HG02588 (cell line): ENCODE results near the gene FAM131B.
"Not testable (repeated sequence)": the region's sequence is repeated elsewhere in the genome, so short reads cannot be mapped to it uniquely, and the experiment has no call there.

Source experiments
- ATAC-seq: cut with Tn5 transposase; IDR thresholded peaks from one replicate; pipeline ENCODE4 v1.9.1; 2021; ENCODE audit warnings: mild to moderate bottlenecking, moderate library complexity; ENCODE audit not compliant: unreplicated experiment

Gene FAM131B

DNA sequence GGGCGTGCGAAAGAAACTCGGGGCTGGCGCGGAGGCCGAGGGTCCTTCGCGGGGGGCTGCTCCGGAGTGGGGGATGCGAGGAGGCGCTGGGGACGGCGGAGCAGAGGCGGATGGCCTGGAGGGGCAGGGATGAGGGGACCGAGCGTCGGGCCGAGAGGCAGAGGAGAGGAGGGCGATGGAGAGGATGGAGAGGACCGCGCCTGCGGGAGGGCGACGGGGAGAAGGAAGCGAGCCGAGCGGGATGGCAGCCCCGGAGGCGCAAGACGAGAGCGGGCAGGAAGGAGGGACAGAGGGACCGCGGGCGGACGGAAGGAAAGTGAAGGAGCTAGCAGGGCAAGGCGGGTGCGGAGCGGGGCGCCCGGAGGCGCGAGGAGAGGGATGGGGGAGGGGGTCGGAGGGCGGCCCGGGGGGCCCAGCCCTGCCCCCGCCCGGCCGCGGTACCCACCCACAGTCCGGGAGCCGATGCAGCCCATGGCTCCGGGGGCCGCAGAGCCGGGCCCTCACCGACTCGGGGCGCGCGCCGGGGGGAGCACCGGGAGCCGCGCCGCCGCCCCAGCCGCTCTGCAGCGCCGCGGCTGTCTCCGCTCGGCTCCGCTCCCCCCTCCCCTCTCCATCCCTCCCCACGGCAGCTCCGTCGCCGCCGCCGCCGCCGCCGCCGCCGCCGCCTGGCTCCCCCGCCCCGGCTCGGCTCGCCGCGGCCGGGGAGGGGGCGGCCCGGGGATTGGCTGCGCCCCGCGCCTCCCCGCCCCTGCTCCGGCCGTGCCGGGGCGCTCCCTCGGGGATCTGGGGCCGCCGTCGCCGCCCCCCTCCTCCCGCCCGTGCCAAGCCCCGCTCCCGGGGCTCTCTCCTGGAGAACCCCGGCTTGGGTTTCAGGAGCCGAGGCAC is at the start of gene FAM131B:
TSS of gene FAM131B (minus strand) at position 583 of the 885 bp plus-strand sequence. CDS start at position 473, 110 bp downstream.
- no peak for ATAC-seq

- no peak for ATAC-seq
These were observed 49.6 kb upstream of the FAM131B start for GRCh38 chr7:143411976-143412708.

DNA sequence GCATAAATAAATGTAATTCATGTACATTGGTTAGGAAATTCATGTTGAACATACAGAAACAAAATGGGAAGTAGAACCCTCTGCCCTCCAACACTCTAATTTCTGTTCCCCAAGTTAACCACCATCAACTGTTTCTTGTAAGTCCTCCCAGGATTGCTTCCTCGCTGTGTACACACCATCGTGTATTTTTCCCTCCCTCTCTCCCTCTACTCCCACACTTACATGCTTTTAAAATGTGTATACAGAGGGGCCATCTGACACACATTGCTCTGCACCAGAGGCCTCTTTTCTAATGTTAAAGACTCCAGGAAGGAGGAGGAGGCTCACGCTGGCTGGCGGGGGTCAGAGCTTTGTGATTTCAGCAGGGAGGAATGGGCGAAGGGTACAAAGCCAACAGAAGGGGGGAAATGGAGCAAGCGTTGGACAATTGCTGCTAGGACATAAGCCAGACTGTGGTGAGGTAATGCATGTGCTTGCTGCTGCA is 48.0 kb upstream of the FAM131B start:
- no peak for ATAC-seq

DNA sequence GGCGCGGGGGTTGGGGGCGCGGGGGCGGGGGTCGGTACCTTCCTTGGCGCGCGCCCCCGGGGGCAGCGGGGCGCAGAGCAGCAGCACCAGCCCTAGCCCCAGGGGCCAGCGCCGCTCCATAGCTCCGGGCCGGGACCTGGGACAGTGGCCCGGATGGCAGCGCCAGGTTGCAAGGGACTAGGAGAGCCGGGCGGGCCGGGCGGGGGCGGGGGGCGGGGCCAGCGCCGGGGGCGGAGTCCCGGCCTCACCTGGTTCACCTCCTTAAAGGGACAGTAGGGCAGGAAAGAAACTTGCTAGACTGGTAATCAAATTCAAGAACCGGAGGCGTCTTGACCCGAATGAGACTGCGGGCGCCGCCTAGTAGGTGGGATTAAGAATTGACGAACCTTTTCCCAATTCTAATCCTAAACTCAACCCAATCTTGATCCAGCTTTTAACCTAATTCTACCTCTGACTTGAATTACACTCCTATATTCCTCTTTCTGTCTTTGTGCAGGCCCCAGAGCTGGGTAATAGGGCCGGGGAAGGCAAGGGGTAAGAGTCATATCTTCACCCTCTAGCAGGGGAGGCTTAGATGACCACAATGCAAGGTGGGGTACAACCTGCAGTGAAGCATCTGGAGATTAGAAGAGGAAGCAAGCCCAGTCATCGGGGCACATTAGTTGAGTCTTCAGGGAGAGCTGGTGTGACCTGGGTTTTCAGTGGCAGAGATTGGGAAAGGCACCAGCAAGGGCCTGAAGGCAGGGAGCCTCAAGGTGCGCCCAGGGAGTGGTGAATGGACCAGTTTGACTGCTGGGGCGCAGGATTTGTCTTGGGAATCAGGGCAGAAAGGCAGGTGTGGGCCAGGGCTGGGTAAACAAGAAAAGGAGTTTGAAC is 46.4 kb upstream of the FAM131B start, which contains the start of gene EPHA1:
TSS of gene EPHA1 (minus strand) at position 171 of the 876 bp plus-strand sequence. CDS start at position 120, 51 bp downstream.
- ATAC-seq = no peak

DNA sequence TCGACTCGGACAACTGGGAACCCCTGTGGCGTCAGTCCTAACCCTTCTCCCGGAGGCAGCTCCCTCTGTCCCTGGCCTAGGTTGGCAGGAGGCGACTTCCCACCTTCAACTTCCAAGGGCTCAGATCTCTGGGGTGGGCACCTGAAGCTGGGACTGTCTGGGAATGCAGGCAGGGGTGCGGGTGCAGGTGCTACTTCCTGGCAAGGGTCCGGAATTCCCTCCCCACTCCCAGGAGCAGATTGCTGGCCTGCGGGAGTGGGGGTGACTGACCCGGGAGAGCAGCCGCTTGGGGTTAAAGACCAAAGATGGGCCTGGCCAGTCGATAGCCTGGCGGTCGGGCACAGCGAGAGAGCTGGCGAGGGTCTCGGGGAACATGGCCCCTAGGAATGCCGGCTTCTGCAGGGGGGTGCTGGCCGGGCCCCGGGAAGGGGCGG is 45.8 kb upstream of the FAM131B start:
- ATAC-seq = no peak

DNA sequence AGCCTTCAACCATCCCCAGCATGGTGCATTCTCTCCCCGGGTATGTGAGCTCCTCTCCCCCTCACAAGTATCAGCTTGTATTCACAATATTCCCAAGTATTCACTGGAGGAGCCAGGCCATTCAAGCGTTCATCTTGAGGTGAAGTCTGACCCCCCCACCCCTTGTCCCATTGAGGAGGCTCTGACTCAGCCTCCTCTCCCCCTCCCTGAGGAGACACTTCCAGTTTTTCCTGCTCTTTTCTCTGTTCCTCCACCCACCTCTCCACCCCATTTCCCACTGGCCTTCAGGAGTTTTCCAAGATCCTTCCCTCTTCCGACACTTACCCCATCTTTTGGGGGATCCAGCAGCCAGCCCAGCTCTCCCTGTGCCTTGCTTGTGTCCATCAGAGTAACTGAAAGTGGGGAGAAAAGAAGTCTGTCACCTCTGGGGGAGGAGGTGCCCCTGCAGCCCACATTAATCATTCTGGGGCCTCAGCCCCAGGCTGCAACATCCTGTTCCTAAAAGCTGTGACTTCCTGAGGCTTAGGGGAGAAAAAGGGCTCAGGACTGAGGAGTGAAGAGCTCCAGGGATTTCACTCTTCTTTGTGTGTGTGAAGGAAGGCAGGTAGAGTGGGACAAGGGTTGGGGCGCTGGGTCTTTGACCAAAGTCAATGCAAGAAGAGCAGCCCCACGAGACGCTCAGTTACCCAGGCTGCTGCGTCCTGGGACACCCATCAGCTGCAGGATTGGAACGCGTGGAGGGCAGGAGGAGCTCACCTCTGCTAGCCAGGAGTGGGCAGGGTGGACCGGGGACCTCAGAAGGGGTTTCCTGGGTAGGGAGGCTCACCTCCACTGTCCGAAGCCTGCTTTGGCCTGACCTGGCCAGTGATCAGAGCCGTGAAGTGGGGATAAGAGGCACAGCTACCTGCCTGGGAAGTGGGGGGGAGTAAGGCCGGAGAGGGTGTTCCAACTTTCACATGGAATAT is 45.1 kb upstream of the FAM131B start:
- no peak for ATAC-seq

- ATAC-seq = no peak
These were observed 43.5 kb upstream of the FAM131B start for GRCh38 chr7:143406002-143406357.

- ATAC-seq = no peak
These were observed 42.9 kb upstream of the FAM131B start for GRCh38 chr7:143405173-143406001.

DNA sequence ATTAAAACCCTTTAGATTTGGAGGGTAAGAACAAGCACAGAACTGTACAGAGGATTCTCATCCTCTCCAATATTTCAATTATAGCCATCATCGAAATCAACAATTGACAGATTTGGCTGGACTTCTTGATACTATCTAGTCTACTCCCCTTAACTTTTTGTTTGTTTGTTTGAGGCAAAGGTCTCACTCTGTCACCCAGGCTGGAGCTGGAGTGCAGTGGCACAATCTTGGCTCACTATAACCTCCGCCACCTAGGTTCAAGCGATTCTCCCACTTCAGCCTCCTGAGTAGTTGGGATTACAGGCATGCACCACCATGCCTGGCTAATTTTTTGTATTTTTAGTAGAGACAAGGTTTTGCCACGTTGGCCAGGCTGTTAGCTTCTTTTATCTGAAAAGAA is 39.7 kb upstream of the FAM131B start:
- not testable (repeated sequence) for ATAC-seq

GRCh38 chr7:143401265-143401664 is 38.8 kb upstream of the FAM131B start:
- no peak for ATAC-seq

DNA sequence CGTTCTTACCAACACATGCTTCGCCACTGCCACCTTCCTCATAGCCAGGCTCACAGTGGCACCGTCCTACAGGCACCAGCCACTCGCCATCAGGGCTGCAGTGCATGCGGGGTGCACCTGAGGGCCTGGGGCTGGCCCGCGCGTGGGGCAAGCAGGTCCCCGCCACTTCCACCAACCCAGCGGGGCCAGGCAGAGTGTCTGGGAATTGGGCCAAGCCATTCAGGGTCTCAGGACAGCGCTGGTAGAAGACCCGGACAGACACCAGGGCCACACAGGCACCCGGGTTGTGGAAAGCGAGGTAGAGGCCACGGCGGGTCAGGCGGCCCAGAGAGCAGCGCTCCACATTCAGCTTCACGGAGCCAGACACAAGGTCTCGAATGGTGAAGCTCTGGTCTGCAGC is 37.1 kb upstream of the FAM131B start:
- ATAC-seq = no peak

GRCh38 chr7:143399151-143399550 is 36.6 kb upstream of the FAM131B start:
- no peak for ATAC-seq

DNA sequence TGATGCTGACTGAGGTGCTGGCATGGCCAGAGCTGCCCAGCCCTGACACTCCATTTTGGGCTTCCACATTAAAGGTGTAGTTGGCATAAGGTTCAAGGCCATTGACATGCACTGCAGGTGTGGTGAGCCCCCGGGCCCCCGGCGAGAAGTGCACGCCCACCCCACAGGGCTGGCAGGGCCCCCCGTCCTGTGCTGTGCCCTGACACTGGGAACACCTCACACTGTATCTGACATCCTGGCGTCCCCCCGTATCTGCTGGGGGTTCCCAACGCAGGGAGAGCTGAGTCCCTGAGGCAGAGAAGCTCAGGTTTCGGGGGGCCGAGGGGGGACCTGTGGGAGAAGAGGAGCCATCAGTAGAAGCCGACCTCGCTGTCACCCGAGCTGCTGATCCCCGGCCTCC is 36.1 kb upstream of the FAM131B start:
- no peak for ATAC-seq

DNA sequence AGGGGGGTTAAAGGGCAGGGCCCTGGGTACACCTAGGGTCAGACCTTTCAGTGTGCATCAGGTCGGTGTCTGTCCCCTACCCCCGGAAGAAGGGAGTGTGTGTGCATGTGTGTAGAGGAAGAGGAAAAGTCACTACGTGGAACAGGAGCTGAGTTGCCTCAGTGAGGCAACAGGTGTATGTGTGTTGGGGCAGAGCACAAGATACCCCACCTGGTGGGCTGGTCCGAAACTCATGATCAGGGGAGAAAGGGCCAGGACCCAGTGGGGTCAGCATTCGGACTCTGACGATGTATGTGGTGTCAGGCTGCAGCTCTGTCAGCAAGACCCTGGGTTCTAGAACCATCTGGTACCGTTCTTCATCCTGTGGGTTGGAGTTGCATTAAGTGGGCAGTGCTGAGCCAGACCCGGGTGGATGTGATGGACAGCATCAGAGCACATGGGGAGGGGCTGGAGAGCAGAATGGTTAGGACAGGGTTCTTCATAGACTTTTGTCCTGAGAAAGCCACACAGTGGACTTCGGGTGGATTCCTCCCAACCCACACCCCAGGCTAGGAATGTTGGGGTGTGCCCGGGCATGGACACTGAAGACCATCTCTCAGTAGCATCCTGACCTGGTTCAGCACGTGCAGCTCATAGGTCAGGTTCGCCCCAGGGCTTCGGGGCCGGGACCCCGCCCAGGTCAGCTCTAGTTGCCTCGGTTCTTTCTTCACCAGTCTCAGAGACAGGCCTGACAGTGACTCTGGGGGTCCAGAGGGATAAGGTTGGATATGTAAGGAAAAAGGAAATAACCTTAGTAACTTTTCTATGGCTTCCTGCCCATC is 35.4 kb upstream of the FAM131B start:
- no peak for ATAC-seq

GRCh38 chr7:143396625-143397556 is 34.4 kb upstream of the FAM131B start:
- ATAC-seq = no peak

DNA sequence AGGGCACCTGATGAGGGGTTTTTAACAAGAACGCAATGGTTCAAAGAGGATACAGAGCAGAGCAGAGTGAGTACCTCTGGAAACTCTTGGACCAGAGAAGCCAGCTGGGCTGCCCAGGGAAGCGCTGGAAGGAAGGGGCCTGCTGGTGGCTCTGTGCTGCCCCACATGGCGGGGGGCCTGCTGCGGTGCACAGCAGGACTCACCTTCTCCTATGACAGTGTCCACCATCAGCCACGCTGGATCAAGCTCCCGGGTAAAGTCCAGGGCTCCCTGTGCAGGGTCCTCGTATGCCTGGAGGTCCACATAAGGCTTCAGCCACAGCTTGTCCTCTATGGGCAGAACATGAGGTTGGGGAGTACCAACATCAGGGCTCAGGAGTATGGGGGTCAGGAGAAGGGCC is 33.7 kb upstream of the FAM131B start:
- ATAC-seq = no peak
